Subcutaneous abdominal adipose tissue (tissue), 5 donors: ENCODE results near the gene RPS27L.
A peak's percentile ranks its signal among the peaks of the same experiment; 100 is the strongest.

Experiments used
- H3K27ac ChIP-seq: one replicate; pipeline ENCODE4 v1.7.0; 2013; ENCODE audit warnings: low read depth, mild to moderate bottlenecking, inconsistent platforms, low read length, moderate library complexity
- H3K27me3 ChIP-seq, 5 donors: one replicate each; pipeline ENCODE4 v1.7.0; 2013; ENCODE audit warnings: low read length in 5 of 5, inconsistent platforms in 1 of 5; ENCODE audit not compliant: control insufficient read depth in 5 of 5, insufficient read depth in 4 of 5
- H3K36me3 ChIP-seq, 5 donors: one replicate each; pipeline ENCODE4 v1.7.0; 2013; ENCODE audit warnings: low read length in 5 of 5; ENCODE audit not compliant: control insufficient read depth in 5 of 5, insufficient read depth in 5 of 5
- H3K4me1 ChIP-seq, 5 donors: one replicate each; pipeline ENCODE4 v1.7.0; 2013; ENCODE audit warnings: low read length in 5 of 5, mild to moderate bottlenecking in 3 of 5, moderate library complexity in 1 of 5; ENCODE audit not compliant: control insufficient read depth in 5 of 5, insufficient read depth in 5 of 5
- H3K4me3 ChIP-seq, 5 donors: one replicate each; pipeline ENCODE4 v1.7.0; 2013; ENCODE audit warnings: low read length in 5 of 5, low read depth in 1 of 5
- H3K9ac ChIP-seq, 5 donors: one replicate each; pipeline ENCODE4 v1.7.0; 2013; ENCODE audit warnings: low read length in 5 of 5, mild to moderate bottlenecking in 4 of 5, moderate library complexity in 3 of 5
- H3K9me3 ChIP-seq, 5 donors: one replicate each; pipeline ENCODE4 v1.7.0; 2013; ENCODE audit warnings: low read length in 5 of 5; ENCODE audit not compliant: control insufficient read depth in 5 of 5
- donor health status: healthy.
- donor health status: healthy.
- donor health status: healthy.
- donor health status: healthy.
- donor health status: healthy.

RPS27L gene

GRCh38 chr15:63166219-63166618 is 8.9 kb upstream of the RPS27L start:
- Histone ChIP-seq H3K36me3 (no peaks in the 10 kb centered on the region), H3K27me3 (no peaks in the 10 kb centered on the region), H3K4me1 (peaks cover 0 to 10% (median 0%) of the 10 kb centered on the region in 5 donors), H3K9ac (no peak overlapping the region), H3K9me3 (no peaks in the 10 kb centered on the region), H3K4me3 (no peak overlapping the region), H3K27ac (no peak overlapping the region)

GRCh38 chr15:63165166-63165859 is 8.0 kb upstream of the RPS27L start:
- Histone ChIP-seq H3K36me3 (no peaks in the 10 kb centered on the region), H3K27ac (no peak overlapping the region), H3K9me3 (no peaks in the 10 kb centered on the region), H3K4me1 (peaks cover 0 to 10% (median 0%) of the 10 kb centered on the region in 5 donors), H3K4me3 (no peak overlapping the region), H3K9ac (no peak overlapping the region), H3K27me3 (no peaks in the 10 kb centered on the region)

GRCh38 chr15:63163217-63163616 is 5.9 kb upstream of the RPS27L start:
- H3K9ac ChIP-seq: no peak overlapping the region
- no peaks in the 10 kb centered on the region for H3K27me3 ChIP-seq
- no peak overlapping the region for H3K27ac ChIP-seq
- no peaks in the 10 kb centered on the region for H3K36me3 ChIP-seq
- H3K4me1 ChIP-seq: peaks cover 0 to 16% (median 0%) of the 10 kb centered on the region in 5 donors
- H3K4me3 ChIP-seq: no peak overlapping the region
- H3K9me3 ChIP-seq: no peaks in the 10 kb centered on the region

GRCh38 chr15:63160638-63161037 is 3.4 kb upstream of the RPS27L start:
- Histone ChIP-seq H3K9ac (no peak overlapping the region), H3K4me3 (no peak overlapping the region), H3K36me3 (no peaks in the 10 kb centered on the region), H3K27me3 (no peaks in the 10 kb centered on the region), H3K4me1 (peaks cover 0 to 21% (median 13%) of the 10 kb centered on the region in 5 donors), H3K9me3 (no peaks in the 10 kb centered on the region), H3K27ac (no peak overlapping the region)

DNA sequence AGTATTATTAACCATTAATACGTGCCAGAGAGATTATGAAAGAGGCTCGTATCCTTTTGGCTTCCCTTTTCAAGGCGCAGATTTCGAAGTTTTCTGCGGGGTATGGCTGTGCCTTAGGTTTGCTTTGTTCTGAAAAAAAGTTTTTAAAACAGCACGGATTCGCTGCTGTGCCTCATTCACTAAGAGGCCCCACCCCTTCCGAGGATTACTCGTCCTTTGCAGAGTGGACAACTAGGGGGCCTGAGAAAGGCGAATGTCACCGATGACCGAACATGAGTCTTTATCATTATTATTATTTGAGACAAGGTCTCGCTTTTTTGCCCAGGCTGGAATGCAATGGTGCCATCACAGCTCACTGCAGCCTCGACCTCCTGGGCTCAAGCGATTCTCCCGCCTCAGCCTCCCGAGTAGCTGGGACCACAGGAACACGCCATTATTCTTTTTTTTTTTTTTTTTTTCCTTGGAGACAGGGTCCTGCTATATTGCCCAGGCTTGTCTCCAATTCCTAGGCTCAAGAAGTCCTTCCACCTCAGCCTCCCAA is 684 bp upstream of the RPS27L start:
- Histone ChIP-seq H3K9ac (peak overlapping the region; percentile 72 to 93 (median 89)), H3K9me3 (no peaks in the 10 kb centered on the region), H3K27ac (peak overlapping the region; percentile 91), H3K4me1 (peaks cover 0 to 21% (median 16%) of the 10 kb centered on the region in 5 donors), H3K4me3 (peak overlapping the region; percentile 78 to 98 (median 95)), H3K36me3 (peaks cover 0 to 13% (median 2%) of the 10 kb centered on the region in 5 donors), H3K27me3 (no peaks in the 10 kb centered on the region)

GRCh38 chr15:63156755-63157117 is 541 bp downstream of the RPS27L start:
- peak overlapping the region; percentile 86 to 98 (median 95) for H3K4me3 ChIP-seq
- H3K4me1 ChIP-seq: peaks cover 0 to 21% (median 16%) of the 10 kb centered on the region in 5 donors
- H3K27me3 ChIP-seq: no peaks in the 10 kb centered on the region
- no peaks in the 10 kb centered on the region for H3K9me3 ChIP-seq
- peak overlapping the region; percentile 72 to 98 (median 91) for H3K9ac ChIP-seq
- peaks cover 3 to 21% (median 12%) of the 10 kb centered on the region in 5 donors for H3K36me3 ChIP-seq
- peak overlapping the region; percentile 91 for H3K27ac ChIP-seq

DNA sequence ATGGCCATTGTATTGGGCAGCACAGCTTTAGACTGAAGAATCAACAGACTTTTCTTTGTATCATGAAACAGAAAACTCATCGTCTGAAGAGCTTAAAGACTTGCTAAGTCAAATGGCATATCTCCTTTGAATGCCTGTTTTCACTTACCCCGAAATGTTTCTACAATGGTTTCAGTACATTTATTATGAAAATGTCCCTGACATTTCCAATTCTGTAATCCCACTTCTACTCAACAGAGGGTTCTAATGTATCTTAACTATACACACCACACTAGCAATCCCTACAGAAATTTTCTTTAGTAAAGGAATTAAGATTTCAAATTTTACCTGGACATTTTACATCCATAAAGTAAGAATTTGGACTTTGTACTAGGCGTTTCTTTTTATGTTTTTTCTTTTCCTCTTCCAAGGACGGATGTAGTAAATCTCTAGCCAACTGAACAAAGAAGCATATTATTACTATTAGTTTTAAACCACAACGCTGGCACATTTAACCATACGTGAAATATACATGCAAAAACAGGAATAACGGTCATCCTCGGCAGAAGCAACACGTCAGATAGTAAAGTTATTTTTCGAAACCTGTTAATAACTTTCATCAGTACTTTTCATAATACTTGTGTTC is 1.1 kb downstream of the RPS27L start:
- Histone ChIP-seq H3K36me3 (peaks cover 3 to 25% (median 15%) of the 10 kb centered on the region in 5 donors), H3K4me1 (peaks cover 0 to 21% (median 16%) of the 10 kb centered on the region in 5 donors), H3K9ac (peak overlapping the region; percentile 72 to 98 (median 91)), H3K4me3 (peak overlapping the region; percentile 86 to 98 (median 95)), H3K9me3 (no peaks in the 10 kb centered on the region), H3K27ac (peak overlapping the region; percentile 91), H3K27me3 (no peaks in the 10 kb centered on the region)

- H3K36me3 ChIP-seq: peaks cover 3 to 27% (median 15%) of the 10 kb centered on the region in 5 donors
These were observed 1.8 kb downstream of the RPS27L start for GRCh38 chr15:63155486-63155885.

GRCh38 chr15:63151665-63152064 is 5.6 kb downstream of the RPS27L start:
- no peak overlapping the region for H3K9ac ChIP-seq
- no peaks in the 10 kb centered on the region for H3K27me3 ChIP-seq
- peaks cover 0 to 20% (median 14%) of the 10 kb centered on the region in 5 donors for H3K4me1 ChIP-seq
- H3K4me3 ChIP-seq: no peak overlapping the region
- H3K27ac ChIP-seq: no peak overlapping the region
- H3K36me3 ChIP-seq: peaks cover 6 to 39% (median 21%) of the 10 kb centered on the region in 5 donors
- H3K9me3 ChIP-seq: no peaks in the 10 kb centered on the region

More at GRCh38 chr15:63155486-63155885, 1.8 kb downstream of the RPS27L start:
- H3K4me1 ChIP-seq: peaks cover 0 to 21% (median 16%) of the 10 kb centered on the region in 5 donors
- H3K27ac ChIP-seq: no peak overlapping the region
- H3K4me3 ChIP-seq: peak overlapping the region in 1 of 5 donors; percentile 18
- peak overlapping the region in 1 of 5 donors; percentile 20 for H3K9ac ChIP-seq
- H3K9me3 ChIP-seq: no peaks in the 10 kb centered on the region
- no peaks in the 10 kb centered on the region for H3K27me3 ChIP-seq

DNA sequence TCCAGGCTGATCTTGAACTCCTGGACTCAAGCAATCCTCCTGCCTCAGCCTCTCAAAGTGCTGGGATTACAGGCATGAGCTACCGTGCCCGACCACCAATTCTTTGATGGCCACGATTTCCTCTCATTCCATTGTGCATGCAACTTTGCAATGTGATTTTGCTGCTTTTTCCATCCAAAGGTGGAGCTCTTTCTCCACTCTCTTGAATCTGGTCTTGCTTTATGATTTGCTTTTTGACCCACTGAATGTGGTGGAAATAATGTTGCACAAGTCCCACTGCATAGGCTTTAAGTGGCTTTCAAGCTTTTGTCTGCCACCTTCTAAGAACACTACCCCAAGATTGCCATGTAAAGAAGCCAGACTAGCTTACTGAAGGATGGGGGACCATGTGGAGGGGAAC is 10.6 kb downstream of the RPS27L start:
- Histone ChIP-seq H3K4me3 (no peak overlapping the region), H3K9me3 (no peaks in the 10 kb centered on the region), H3K27ac (no peak overlapping the region), H3K36me3 (peaks cover 3 to 39% (median 20%) of the 10 kb centered on the region in 5 donors), H3K27me3 (no peaks in the 10 kb centered on the region), H3K9ac (no peak overlapping the region), H3K4me1 (peaks cover 0 to 10% (median 7%) of the 10 kb centered on the region in 5 donors)
